GM19035 (cell line): ENCODE data around the gene MCEMP1.
"Not testable (repeated sequence)": the region's sequence is repeated elsewhere in the genome, so short reads cannot be mapped to it uniquely, and the experiment has no call there.

Source experiments
- ATAC-seq: cut with Tn5 transposase; IDR thresholded peaks from one replicate; pipeline ENCODE4 v1.9.1; 2021; ENCODE audit not compliant: unreplicated experiment

MCEMP1 gene

DNA sequence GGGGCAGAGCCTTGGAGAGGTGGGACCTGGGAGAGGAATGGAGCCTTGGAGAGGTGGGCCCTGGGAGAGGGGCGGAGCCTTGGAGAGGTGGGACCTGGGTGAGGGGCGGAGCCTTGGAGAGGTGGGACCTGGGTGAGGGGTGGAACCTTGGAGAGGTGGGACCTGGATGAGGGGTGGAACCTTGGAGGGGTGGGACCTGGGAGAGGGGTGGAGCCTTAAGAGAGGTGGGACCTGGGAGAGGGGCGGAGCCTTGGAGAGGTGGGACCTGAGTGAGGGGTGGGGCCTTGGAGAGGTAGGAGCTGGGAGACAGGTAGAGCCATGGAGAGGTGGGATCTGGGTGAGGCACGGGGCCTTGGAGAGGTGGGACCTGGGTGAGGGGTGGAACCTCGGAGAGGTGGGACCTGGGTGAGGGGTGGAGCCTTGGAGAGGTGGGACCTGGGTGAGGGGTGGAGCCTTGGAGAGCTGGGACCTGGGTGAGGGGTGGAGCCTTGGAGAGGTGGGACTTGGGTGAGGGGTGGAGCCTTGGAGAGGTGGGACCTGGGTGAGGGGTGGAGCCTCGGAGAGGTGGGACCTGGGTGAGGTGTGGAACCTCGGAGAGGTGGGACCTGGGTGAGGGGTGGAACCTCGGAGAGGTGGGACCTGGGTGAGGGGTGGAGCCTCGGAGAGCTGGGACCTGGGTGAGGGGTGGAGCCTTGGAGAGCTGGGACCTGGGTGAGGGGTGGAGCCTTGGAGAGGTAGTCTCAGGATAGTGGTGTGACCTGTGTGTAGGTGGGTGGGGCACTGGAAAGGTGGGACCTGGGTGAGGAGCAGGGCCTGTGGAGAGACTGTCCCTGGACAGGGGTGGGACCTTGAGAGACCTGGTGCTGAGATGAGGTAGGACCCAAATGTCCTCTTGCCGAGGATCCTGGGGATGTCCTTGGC lies 33.0 kb upstream of the MCEMP1 start:
- ATAC-seq, result not testable (repeated sequence)

DNA sequence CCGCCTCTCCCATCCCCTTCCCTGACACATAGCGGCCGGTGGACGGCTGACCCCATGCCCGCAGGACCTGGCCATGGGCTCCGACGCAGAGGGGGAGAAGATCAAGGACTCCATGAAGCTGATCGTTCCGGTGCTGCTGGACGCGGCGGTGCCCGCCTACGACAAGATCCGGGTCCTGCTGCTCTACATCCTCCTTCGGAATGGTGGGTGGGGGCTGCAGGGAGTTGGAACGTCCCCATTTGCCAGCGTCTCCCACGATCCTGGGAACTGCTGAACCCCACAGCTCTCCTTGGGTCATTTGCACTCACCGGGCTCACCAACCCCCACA lies 32.4 kb upstream of the MCEMP1 start:
- no peak for ATAC-seq

DNA sequence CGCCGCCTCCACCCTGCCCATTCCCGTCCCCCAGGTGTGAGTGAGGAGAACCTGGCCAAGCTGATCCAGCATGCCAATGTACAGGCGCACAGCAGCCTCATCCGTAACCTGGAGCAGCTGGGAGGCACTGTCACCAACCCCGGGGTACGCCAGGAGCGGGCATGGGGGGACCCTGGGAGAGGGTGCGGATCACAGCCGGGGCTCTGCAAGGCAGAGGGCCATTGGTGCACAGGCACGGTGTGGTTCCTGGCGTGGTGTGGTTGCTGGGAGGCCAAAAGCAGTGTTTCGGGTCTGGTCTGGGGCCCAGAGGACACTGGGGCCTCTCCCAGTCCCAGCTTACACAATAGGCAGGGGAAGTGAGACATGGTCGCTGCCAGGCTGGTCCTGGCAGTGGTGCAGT lies 31.7 kb upstream of the MCEMP1 start:
- no peak for ATAC-seq

DNA sequence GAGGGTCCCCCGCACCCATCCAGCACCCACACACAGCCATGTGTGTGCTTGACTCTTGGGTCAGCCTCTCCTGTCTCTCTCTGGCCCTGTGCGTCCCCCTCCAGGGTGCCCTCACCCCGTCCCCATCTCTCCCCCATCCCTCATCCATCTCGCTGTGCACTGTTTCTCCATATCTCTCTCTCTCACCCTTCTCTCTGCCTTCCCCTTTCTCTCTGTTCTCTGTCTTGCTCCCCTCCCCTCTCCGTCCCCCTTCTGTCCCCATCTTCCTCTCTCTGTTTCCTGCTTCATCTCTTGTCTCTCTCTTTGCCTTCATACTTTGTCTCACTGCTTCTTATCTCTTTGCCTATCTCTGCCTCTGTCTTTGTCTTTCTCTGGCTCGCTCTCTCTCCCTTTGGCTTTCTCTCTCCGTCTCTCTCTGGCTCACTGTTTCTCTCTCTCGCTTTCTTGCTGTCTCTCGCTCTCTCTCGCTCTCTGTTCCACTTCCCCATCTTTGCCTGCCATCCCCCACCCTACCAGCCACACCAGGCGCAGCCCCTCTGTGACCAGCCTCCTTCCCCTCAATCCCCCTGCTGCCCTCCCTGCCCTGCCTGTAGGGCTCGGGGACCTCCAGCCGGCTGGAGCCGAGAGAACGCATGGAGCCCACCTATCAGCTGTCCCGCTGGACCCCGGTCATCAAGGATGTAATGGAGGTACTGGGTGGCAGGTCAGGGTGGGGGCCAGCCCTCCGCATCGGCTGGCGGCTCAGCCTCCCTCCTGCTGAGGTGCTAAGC lies 31.0 kb upstream of the MCEMP1 start:
- no peak for ATAC-seq

DNA sequence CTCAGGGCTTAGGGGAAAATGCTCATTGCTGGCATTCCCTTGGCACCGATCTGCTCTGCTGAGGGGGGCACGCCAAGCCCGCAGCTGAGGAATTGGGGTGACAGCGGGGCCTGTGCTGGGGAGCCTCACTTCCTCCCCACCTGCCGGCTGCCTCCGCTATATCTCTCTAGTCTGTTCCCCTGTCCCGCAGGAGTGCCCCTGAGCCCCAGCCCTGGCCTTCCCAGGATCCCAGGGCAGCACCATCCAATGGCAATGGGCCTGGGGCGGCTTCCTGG lies 30.5 kb upstream of the MCEMP1 start:
- no peak for ATAC-seq

DNA sequence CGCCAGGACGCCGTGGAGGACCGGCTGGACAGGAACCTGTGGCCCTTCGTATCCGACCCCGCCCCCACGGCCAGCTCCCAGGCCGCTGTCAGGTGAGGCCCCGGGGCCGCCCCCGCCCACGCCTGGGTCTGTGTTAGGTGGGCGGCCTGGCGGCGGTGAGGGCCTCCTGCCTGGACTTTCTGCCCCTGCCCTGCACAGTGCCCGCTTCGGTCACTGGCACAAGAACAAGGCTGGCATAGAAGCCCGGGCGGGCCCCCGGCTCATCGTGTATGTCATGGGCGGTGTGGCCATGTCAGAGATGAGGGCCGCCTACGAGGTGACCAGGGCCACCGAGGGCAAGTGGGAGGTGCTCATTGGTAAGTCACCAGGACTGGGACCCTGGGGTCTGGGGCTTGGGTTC lies 29.7 kb upstream of the MCEMP1 start:
- no peak for ATAC-seq

DNA sequence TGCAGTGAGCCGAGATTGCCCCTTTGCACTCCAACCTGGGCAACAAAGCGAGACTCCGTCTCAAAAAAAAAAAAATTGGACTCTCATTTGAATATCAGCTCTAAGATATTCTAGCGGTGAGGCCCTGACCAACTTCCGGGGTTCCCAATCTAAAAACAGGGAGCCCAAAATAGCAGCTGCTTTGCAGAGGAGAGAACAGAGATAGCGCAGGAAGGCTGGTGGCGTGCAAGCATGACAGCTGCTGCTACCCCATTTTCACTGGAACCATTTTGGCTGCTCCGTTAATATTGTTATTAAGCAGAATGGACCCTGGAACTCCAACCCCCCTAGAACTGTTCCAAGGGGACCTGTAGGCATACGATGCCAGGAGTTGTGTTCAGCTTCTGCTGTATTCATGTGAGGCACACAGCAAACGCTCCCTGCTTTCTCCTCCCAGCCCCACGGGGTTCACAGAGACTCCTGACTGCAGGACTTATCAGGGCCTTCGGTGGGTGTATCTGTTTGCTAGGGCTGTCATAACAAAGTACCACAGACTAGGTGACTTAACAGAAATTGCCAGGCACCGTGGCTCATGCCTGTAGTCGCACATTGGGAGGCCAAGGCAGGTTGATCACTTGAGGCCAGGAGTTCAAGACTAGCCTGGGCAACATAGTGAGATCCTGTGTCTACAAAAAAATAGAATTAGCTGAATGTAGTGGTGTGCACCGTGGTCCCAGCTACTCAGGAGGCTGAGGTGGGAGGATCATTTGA lies 28.4 kb upstream of the MCEMP1 start:
- no peak for ATAC-seq

DNA sequence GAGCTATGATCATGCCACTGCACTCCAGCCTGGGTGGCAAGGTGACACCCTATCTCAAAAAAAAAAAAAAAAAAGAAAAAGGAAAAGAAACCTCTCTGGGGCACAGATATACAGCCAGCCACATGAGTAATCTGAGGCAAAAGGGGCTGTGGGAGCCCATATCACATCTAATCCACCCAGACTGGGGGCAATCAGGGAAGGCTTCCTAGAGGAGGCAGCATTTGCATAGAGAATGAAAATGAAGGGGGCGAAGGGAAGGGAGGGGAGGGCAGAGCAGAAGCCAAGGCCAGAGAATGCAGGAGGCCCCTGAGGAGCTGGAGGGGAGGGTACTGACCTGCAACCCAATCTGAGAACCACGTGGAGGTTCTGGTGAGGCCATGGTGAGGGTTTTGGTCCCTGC lies 26.7 kb upstream of the MCEMP1 start:
- ATAC-seq, result no peak

DNA sequence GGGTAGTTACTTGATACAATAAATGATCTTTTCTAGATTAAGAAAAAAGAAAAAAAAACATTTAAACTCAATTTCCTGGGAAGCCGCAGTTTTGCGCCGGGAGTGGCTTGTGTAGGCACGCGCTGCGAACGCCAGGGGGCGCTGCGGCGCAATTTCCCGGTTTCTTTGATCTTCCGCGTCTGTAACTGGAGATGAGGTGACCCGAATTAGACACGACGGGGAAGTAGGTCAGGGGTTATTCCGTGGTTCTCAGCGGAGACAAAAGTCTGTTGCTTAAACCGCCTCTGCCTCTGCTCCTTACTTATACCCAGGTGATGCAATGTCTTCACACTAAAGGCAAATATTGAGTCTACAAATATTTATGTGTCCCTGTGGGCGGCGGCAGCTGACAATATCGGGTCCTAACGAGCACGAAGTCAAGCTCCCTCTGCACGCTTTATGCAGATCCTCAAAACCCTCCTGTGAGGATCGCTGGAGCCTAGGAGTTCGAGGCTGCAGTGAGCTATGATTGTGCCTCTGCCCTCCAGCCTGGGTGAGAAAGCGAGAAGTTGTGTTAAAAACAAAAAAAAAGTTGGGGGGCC lies 24.7 kb upstream of the MCEMP1 start:
- no peak for ATAC-seq

DNA sequence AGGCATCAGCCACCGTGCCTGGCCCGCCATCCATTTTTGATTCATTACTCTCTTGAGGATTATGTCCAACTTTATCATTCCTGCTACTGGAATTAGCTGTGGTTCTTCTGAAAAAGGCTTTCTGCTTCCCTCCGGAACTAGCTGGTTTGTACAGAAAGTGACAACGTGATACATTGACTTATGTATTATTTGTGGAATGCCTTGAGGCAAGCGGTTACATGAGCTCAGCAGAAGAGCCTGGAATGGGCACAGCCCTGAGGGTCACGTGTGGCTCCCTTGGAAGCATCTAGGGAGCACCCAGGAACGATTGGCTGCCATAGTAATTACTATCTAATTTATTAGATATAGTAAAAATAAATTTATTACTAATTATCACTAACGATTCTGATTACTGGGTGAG lies 22.5 kb upstream of the MCEMP1 start:
- no peak for ATAC-seq

DNA sequence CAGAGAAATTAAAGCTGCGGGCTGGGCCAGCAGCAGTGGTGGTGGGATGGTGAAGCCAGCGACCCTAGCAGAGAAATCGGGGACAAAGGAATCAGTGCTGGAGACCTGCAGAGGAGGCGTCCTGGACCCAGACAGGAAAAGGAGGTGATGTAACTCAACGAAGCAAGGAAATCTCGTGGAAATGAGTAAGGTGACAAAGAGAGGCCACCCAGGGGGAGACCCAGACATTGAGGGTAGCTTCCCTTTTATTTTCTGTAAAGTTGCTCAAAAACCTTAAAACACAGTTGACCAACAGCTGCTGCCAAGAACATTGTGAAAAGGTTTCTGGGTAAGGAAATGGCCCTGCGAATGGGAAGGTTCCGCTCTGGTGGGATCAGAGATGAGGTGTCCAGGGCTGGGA lies 21.3 kb upstream of the MCEMP1 start:
- no peak for ATAC-seq

DNA sequence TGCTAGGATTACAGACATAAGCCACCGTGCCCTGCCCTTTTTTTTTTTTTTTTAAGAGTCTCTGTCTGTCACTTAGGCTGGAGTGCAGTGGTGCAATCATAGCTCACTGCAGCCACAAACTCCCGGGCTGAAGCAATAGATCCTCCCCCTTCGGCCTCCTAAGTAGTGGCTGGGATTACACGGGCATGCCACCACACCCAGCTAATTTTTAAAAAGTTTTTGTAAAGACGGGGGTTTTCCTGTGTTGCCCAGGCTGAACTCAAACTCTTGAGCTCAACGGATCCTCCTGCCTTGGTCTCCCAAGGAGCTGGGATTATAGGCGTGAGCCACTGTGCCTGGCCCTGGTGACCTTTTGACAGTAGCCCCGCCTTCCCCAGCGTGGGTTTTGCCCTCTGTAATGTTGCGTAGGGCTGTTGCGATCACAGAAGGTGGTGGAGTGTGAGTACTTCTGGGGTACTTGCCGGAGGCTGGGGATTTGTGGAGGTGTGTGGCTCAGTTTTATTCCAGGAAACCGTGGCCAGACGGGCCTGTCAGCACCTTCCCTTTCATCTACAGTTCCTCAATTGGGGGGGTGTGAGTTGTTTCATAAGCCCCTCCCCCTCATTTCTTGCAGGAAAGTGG lies 19.6 kb upstream of the MCEMP1 start:
- no peak for ATAC-seq

DNA sequence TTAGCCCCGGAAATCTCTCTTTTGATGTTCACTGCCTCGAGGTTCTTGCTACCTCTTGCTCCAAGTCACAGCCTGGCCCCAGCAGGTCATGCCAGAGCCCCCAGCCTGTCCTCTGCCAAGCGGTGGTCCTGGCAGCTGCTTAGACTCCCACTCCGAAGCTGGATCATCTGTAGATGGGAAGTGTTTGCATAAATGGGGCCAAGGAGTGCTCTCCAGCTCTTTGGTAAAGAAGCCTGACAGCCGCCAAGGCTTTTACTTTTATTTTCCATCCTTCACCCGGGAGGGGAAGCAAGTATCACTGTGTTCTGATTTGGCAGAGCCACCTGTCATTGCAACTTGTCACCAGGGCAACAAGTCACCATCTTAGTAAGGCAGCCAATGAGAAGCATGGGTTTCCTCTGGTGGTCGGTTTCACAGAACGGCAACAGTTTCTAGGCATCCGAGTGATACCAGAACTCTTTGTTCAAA lies 18.6 kb upstream of the MCEMP1 start:
- ATAC-seq, result peak; percentile 60

DNA sequence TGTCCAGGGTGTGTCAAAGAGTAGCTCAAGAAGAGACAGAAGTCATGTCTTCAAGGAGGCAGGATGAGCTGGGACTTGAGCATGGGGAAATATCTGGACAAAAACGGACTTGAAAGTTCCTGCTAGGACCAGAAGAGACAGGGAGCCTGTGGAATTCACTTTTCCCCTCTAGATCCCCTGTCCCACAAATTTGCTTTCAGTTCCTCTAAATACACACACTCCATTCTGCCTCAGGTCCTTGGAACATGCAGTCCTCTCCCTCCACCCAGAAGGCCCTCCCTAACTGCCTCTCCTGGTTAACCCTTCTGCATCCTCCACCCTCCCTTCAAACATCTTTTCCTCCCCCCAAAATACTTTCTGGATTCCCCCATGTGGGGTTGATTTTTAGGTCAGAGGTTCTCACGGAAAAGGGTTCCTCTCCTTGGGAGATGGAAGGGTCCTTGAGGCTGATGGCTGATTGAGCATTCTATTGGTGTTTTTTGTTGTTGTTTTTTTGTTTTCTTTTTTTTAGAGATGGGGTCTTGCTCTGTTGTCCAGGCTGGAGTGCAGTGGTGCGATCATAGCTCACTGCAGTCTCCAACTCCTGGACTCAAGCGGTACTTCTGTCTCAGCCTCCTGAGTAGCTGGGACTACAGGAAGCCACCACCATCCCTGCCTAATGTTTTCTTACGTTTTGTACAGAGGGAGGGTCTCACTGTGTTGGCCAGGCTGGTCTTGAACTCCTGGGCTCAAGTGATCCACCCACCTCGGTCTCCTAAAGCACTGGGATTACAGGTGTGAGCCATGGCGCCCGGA lies 14.9 kb upstream of the MCEMP1 start:
- no peak for ATAC-seq

DNA sequence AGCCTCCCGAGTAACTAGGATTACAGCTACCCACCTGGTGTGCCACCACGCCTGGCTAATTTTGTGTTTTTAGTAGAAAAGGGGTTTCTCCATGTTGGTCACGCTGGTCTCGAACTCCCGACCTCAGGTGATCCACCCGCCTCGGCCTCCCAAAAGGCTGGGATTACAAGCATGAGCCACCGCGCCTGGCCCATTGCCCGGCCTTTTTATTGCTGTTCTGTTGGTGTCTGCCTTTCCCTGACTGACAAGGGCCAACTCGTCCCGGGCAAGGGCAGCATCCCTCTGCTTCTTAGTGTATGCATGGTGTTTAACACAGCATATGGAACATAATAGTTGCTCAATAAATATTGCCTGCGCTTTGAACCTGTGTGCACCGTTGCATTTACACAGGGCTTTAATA lies 14.2 kb upstream of the MCEMP1 start:
- no peak for ATAC-seq

DNA sequence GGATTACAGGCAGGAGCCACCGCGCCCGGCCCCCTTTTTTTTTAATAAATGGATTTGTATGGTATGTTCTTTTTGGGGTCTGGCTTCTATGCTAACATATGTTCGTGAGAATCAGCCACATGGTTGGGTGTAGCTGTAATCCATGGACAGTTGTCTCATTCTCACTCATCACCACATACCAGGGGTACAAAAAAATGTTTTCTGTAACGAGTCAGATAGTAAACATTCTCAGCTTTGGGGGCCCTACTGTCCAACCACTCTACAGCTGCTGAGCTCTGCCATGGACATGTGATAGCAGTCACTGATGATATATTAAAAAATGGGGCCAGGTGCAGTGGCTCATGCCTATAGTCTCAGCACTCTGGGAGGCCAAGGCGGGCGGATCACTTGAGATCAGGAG lies 13.2 kb upstream of the MCEMP1 start:
- ATAC-seq, result no peak

DNA sequence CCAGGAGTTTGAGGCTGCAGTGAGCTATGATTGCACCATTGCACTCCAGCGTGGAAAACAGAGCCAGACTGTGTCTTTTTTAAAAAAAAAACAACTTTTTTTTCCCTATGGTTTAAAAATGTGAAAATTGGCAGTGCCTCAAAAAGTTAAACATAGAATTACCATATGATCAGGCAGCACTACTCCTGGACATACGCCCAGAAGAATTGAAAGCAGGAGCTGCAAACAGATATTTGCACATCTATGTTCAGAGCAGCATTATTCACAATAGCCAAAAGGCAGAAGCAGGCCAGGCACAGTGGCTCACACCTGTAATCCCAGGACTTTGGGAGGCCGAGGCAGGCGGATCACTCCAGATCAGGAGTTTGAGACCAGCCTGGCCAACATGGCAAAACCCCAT lies 11.8 kb upstream of the MCEMP1 start:
- ATAC-seq, result no peak

DNA sequence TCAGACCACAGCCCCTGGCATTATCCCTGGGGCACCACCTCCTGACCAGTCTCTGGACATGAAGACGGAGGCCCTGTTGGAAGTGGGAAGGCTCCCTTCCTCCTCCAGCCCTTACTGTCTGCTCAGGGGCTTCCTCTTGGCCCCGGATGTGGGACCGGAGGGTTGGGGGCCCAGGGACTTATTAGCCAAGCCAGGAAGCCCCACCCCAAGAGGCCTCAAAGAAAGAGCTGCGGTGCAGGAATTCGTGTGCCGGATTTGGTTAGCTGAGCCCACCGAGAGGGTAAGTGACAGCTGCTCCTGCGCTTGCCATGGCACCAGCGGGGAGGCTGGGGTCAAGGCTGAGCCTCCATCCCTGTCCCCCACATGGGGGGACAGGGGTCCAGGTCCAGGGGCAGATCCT lies 8.0 kb upstream of the MCEMP1 start, which contains the start of gene RETN:
RETN (plus strand) TSS at position 208 of the 400 bp plus-strand sequence. CDS start 278 bp downstream, outside the sequence.
- no peak for ATAC-seq

DNA sequence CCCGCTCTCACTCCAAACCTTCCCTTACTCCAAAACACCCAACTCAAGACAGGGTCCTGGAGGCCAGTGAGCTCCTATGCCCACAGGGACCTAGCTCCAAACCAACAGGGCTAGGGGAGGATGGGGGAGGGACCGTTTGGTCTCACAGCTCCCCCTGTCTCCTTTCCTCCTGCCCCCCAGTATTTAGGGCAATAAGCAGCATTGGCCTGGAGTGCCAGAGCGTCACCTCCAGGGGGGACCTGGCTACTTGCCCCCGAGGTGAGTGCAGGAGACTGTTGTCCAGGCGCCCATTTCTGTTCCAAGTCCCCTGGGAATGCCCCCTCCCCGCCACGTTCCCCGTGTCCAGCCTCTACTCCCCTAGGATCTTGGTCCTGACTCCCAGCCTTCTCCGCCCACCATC lies 7.2 kb upstream of the MCEMP1 start:
- no peak for ATAC-seq

DNA sequence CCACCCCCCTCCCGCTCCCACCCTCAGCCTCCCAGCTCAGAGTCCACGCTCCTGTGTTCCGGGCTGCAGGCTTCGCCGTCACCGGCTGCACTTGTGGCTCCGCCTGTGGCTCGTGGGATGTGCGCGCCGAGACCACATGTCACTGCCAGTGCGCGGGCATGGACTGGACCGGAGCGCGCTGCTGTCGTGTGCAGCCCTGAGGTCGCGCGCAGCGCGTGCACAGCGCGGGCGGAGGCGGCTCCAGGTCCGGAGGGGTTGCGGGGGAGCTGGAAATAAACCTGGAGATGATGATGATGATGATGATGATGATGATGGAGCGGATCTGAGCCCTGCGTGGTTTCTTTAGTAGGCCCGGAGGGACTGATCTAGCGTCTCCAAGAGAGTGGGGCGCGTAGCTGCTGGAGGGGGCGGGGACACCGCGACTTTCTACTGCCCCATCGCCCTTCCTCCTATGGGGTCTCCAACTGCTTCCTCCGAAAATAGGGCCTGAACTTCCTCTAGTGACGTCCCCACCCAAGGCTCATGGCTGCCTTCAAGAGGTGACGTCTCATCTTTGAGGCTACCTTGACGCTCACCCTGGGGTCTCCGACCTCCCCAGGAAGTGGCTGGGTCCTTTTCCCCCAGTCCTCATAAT lies 6.6 kb upstream of the MCEMP1 start:
- ATAC-seq, result no peak
